NCI-H2196 (cell line): ENCODE measurements around the gene FBXL4.

Experiments
- DNase-seq: peaks from one replicate; lab custom pipeline; 2025; ENCODE audit not compliant: unreplicated experiment; lab: John Stamatoyannopoulos, UW

The FBXL4 gene

GRCh38 chr6:98947411-98948292, at the start of gene FBXL4:
Gene FBXL4 (minus strand): TSS chr6:98947946. CDS start chr6:98926988, 20,958 bp downstream.
- peak; percentile 84 for DNase-seq

DNA sequence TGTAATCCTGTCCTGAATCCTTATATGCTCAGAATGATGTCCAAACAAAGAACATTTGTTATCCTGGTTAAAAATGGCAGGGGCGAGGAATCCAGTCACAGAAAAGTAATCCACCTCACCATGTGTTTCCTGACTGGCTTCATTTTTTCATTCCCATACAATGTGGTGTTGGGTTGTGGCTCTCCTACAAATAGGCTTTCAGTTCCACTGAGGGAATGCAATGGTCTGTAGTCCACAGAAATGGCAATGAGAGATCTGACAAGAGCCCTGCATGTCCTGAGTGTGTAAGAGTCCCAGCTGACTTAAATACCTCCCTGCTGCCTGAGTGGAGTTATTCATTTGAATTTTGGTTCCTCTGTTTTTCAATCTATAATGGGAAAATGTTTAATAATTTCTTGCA, 47.4 kb upstream of the FBXL4 start:
- DNase-seq = no peak

DNA sequence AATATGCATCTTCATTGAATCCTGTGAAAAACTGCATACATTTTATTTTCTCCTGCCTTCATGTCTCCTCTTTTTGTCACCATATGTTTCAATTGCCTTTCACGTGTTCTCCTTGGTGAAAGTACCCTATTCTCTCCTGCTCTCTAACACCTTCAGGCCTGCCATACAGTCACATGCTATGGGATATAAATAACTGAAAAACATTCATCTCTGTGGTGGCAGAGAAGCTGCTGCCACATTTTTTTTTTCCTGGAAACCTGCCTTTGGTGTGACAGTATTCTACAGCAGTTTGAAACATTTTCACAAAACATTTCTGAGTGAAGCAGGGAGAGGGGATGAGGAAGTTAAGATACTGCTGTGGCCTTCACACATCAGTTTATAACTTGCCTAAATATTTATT, 44.8 kb upstream of the FBXL4 start:
- no peak for DNase-seq

- DNase-seq = no peak
Measured at GRCh38 chr6:98986071-98986615, 38.4 kb upstream of the FBXL4 start.

- no peak for DNase-seq
Measured at GRCh38 chr6:98985391-98985790, 37.6 kb upstream of the FBXL4 start.

GRCh38 chr6:98984121-98984520, 36.4 kb upstream of the FBXL4 start:
- no peak for DNase-seq

DNA sequence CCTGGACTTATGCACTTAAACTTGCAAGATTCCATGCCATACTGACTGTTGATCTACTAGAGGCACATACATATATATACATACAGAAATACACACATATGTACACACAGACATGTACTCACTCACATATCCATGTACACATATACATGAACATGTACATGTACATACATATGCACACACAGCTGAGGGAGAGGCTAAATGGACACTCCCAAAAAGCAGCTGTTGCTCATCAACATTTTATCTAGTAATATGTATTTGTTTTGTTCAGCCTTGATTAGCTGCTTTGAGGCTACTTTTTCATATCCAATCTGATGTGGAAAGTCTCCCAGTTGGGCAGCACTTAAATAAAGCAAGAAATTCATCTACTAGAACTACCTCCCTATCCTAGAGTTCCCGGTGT, 33.7 kb upstream of the FBXL4 start:
- no peak for DNase-seq

GRCh38 chr6:98980819-98981218, 33.1 kb upstream of the FBXL4 start:
- no peak for DNase-seq

DNA sequence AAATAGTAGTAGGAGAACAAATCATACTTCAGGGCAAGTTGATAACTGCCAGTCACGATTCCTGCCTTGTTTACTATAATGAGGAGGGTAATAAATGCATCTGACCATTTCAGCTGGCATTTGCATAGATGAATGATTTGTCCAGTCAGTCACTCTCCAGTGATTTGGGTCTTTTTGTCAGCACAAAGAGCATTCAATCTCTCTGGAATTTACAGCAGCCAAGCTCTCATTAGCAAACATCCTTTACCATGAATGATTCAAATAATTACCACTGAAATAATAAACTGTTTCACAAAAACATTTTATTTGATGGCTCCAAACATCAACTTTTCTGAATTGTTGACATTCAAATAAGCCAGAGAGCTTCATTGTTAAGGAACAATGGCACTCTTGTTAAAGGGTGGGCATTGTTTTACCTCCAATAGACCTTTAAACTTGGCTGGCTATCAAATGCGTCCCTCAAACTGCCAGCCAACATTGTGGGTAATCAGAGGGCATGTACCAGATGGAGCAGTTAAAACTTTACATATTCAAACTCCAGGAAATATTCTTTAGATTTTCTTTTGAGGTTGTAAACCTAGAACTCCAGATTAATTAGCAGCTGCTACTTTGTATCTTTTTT, 30.0 kb upstream of the FBXL4 start:
- DNase-seq = no peak

GRCh38 chr6:98976674-98977385, 29.1 kb upstream of the FBXL4 start:
- DNase-seq = no peak

DNA sequence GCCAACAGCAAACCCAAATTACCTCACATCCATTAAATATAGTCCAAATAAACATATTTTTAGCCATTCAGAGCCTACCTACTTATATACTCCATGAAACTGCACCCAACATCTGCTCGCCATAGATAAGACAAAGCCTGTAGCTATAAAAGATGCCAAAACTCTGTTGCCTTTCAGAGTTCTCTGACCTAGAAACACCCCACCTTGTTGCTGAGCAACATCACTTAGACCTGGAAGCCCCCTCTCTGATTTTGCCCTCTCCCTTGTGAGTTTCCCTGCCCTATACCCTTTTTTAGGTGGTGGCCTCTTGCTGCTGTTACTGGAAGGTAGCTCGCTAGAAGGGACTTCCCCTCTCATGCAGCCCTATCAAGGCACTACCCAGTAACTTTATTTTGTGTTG, 27.7 kb upstream of the FBXL4 start:
- no peak for DNase-seq

DNA sequence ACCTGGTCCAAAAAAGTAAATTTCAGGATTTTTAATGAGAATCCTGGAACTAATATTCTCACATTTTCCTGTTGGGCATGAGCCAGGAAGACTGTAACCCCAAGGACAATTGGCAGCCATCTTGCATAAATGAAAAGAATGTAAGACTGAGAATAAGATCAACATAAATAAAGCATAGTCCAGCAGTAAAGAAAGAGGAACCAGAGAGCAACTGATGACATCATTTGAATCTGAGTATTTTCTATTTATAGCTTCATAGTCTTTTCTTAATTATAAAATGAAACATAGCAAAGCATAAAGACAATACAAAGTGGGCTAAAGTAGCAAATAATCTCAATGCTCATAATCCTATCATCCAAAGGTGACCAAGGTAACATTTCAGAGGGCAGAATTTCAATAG, 26.6 kb upstream of the FBXL4 start:
- no peak for DNase-seq

DNA sequence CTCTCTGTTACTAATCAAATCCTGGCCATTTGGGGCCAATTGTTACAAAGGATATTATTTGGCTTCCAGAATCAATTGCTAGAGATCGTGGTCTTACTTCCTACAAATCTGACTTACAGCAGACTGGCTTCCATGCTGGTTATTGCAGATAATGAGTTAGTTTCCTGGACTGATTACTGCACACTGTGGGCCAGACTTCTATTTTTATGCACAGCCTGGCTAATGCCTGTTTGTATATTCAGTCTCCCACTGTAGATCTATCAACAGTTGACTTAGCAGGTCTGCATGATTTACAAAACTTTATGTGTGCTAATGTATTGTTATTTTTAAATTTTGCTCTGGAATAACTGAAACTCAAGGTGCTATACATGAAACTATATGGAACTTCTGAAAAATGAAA, 25.8 kb upstream of the FBXL4 start:
- DNase-seq = no peak

GRCh38 chr6:98971303-98971702, 23.6 kb upstream of the FBXL4 start:
- DNase-seq = no peak

DNA sequence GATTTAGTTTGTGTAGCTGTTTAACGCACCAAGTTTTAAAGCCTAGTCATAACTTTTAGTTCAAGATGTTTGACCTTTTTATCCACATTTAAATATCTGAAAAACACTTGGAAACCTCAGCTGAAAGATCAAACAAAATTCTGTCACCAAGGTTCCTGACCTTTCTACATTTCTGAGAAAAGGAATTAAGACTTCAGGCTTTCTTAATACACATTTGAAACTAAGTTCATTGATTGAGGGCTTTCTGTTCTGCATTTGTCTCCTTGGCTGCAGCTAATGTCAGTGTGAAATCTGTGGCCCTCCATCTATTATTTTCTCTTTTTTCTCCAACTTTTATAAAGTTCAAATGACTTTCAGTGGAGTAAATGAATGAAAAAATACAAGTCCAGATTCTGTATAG, 22.7 kb upstream of the FBXL4 start:
- DNase-seq = no peak

DNA sequence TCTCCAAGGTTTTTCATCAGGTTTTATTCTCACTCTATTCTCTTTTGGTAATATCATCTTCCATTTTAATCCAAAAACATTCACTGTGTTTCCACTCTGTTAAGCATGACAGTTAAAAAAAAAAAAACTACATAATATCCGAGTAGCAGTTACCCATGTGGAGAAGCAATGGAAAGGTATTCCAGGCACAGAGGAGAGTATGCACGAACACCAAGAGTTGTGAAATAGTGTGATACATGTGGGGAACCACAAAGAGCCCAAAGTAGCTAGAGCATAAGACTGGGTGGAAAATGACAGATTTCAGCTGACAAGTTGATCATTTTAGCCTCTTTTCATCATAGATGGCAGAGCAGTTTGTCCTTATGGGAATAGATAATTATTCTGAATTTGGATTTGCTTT, 19.9 kb upstream of the FBXL4 start:
- DNase-seq = no peak

DNA sequence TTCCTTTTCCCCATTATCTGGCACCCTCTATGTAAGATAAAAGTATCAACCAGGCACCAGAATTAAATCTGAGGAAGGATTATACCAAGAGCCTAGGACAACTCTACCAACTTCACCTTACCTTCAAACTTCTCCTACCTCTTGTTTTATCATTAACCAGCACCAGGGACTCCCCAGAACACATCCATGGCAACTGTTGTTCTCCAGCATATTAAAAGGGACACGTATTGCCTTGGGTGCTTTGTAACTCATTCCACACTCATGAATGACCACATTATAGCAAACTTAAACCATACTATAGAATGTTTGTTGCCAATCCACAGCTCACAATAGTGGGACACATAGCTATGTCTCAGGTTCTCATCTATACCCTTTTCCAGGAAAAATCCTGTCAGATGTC, 11.9 kb upstream of the FBXL4 start:
- no peak for DNase-seq

GRCh38 chr6:98958776-98959175, 11.0 kb upstream of the FBXL4 start:
- no peak for DNase-seq

DNA sequence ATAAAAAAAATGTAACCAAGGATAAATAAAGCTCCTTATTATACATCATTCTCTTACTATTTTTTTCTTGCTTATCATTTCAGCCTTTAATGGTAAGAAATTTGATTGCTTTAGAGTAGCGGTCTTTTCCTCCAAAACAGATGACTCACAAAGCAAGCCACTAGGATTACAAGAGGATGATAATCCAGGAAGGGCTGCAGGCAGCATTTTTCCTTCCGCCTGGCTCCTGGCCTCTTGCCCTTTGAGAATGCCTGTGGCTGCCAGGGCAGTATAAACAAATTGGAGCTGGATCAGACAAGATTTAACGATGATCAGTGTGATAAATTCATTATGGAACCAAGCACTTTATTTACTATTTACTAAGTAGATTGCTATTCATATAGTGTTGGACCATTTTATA, 9.7 kb upstream of the FBXL4 start:
- DNase-seq = peak; percentile 33

DNA sequence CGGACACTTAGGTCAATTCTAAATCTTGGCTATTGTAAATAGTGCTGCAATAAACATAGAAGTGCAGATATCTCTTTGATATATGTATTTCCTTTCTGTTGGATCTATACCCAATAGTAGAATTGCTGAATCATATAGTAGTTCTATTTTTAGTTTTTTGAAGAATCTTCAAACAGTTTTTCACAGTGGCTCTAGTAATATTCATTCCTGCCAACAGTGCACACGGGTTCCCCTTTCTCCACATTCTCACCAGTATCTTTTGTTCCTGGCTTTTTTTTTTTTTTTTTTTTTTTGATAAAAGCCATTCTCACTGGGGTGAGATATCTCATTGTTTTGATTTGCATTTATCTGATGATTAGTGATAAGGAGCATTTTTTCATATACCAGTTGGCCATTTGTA, 1.8 kb upstream of the FBXL4 start:
- no peak for DNase-seq

GRCh38 chr6:98946879-98947410, 801 bp downstream of the FBXL4 start:
- DNase-seq = peak; percentile 49
